Stimulated activated CD4-positive, alpha-beta T cell treated with anti-CD3 and anti-CD28 coated beads, Interleukin-12 subunit alpha, Interleukin-12 subunit beta, amount 100 ng/mL, for 48 hours (primary cell): ENCODE results near the gene TRIM9.
"Not testable (repeated sequence)": the region's sequence is repeated elsewhere in the genome, so short reads cannot be mapped to it uniquely, and the experiment has no call there.

ENCODE experiments used
- DNase-seq, 3 donors: peaks; one replicate each; pipeline ENCODE4 v3.0.0-alpha.2; 2020; ENCODE audit warnings: low read depth in 2 of 3, low spot score in 1 of 3

The TRIM9 gene

DNA sequence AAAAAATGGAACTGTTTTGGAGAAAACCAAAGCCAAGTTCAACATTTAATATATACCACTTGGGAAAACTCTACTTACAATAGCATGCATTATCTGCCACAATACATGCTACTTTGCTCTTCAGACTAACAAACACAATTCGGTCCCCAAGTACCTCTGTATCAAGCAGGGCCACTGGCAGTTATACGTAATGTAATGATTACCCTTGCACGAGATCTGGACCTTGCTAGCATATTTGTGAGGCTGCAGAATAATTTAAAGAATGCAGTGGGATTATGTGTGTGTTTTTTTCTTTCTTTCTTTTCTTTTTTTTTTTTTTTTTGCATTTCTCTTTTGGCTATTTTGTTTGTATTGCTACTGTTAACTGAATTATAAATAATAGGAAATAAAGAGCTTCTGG is 127.8 kb downstream of the TRIM9 start:
- no peak for DNase-seq

DNA sequence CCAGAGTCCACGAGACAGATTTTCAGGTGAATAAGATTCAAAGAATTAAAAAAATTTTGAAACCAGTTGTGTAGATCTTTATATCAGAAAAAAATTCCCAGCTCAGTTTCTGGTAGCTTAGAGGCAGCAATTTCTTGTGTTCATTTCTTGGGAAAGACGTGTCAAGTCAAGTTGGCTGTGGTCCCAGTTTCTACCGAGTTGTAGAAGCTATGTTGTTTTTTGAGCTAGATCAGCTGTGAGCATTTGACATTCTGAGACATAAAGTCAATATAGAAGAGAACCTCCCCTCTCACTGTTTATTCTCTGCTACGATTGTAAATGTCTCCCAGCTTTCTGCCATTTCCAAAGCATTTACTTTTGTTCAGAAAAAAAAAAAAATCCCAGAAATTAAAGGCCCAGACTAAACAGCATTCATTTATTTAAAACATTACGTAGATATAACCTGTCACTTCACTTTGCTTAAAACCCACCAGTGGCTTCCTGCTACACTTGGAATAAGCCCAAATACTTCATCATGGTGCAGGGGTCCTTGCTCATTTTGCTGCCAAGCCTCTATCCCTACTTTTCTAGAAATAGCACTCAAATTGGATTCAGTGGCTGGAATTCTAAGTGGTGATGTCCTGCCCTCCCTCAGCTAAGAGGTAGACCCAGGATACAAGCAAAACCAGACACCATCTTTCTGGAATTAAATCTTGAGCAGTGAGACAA is 130.1 kb downstream of the TRIM9 start:
- DNase-seq, result no peak

DNA sequence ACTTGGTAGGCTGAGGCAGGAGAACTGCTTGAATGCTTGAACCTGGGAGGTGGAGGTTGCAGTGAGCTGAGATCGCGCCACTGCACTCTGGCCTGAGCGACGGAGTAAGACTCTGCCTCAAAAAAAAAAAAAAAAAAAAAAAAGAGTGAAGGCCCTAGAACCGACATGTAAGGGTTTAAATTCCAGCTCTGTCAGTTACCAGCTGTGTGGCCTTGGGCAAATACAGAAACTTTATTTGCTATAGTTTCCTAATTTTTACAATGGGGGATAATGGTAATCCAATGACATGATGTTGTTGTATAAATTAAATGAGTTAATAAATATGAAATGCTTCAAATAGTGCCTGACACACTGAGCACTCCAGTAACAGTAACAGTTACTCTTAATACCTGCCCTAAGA is 131.0 kb downstream of the TRIM9 start:
- no peak for DNase-seq

DNA sequence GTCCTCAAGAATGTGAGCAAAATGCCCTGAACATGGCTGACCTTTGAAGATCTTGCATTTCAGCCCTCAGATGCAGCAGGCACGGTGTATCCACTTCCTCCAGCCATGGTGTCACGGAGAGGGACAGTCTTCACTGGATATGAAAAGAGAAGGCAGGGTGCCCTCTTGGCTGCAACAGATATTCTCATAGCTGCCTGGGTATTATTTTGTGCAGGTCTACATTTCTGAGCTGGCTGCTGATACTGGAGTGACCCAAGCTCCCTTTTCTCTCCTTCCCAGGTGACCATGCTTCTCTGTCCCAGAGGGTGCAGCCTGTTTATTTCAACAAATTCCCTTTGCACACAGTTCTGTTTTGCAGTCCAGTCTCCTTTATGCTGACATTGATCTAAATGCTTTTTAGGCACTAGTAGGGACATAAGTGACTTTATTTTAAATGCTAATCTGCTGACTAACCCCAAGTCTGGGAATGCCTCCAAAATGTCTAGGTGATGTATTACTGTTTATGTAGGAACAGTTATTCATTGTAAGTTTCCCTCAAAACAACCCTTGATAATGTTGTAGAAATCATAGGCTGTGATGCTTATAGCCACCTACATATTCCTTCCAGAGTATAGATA is 133.2 kb downstream of the TRIM9 start:
- DNase-seq, result no peak

DNA sequence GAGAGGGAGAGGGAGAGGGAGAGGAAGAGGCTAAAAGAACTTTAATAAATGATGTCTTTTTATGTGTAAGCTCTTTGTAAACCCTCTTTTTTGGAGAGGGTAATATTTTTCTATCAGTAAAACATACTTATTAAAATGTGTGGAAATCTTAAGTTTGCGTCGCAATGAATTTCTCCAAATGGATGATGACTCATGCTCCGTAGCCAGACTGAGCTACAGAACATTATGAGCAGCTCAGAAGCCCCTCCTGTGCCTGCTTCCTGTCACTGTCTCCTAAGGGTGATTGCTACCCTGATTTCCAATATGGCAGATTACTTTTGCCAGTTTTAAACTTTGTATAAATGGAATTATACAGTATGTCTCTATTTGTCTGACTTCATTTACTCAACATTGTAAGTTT is 137.6 kb downstream of the TRIM9 start:
- DNase-seq, result no peak

DNA sequence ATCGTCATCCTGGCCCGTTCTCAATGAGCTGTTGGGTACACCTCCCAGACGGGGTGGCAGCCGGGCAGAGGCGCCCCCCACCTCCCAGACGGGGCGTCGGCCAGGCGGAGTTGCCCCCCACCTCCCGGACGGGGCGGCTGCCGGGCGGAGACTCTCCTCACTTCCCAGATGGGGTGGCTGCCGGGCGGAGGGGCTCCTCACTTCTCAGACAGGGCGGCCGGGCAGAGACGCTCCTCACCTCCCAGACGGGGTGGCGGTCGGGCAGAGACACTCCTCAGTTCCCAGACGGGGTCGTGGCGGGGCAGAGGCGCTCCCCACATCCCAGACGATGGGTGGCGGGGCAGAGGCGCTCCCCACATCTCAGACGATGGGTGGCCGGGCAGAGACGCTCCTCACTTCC is 138.5 kb downstream of the TRIM9 start:
- not testable (repeated sequence) for DNase-seq

DNA sequence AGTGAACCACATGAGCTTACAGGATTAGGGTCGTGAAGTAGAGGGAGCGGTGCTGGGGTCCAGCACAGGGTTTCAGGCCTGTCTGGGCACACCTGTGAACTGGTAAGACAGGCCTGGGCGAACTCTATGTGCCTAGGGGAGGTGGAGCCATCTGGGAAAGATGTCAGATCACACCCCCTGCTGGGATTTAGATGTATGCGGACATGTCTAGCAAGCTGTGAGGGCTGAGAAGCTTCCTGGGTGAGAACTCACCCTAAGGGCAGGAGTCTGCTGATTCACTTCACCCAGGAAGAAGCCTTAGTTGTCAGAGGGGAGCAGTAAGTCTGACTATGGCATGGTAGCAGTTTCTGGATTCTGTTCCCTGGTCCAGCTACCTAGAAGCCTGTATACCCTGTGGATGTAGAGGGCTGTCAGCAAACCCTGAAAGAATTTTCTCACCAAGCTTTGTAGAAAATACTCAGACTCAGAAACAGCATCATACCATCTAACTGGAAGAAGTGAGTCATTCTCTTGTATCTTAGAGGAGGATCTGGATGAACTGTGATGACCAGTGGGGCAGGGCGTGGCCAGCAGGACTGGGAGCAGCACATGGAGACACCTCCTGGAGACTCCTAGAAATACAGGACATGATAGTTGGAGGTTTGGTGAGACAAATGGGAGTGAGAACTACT is 139.4 kb downstream of the TRIM9 start:
- peak in 2 of 3 donors; percentile 32 to 58 for DNase-seq

DNA sequence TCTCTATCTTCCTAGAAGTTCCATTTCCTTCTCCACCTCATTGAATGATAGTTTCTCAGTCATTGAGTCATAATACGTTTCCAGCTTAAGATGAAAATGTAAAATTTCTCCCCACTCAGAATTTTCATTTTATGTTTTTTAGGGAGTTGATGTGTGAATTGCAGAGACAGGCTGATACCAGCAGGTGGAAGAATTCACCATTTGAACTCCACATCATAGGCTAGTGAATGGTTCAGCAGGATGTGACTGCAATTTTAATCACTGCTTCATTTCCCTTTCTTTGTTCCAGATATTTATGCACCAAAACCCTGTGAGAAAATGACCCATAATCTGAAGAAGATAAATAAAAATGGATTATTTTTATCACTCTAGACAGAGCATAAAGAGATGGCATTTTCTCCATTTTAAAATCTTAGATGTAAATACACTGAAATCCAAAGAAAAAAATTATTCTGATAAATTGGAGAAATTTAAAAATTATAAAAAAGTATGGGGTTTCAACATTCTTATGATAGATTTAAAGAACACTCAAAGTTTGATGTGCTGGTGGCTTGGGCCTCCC is 140.0 kb downstream of the TRIM9 start:
- no peak for DNase-seq

DNA sequence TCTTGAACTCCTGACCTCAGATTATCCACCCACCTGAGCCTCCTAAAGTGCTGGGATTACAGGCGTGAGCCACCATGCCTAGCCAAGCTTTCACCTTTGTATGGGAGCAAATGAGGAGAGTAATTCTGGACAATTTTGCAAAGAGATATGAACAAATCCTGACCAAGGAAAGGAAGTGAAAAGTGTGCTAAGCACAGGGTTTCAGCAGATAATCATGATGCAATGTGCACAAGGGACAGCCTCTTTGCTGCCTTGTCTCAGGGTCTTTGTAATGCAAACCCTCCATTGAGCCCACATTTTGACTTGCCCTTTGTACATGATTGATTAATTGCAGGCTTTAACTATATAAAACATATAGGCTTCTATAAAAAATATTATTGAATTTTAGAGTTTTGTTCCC is 141.4 kb downstream of the TRIM9 start:
- no peak for DNase-seq

DNA sequence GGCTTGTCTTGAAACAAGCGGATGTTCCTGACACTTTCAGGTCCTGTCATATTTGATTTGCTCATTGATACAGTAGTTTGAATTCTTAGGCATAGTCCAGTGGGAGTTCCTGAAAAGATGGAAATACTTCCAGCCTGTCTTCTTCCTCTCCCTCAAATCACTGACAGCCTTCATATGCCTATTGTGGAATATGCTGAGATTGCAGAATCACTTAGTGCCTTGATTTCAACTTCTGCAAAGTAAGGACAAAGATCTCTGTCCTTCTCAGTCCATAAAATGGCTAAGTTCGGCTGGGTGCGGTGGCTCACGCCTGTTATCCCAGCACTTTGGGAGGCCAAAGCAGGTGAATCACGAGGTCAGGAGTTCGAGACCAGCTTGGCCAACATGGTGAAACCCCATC is 143.9 kb downstream of the TRIM9 start:
- no peak for DNase-seq

DNA sequence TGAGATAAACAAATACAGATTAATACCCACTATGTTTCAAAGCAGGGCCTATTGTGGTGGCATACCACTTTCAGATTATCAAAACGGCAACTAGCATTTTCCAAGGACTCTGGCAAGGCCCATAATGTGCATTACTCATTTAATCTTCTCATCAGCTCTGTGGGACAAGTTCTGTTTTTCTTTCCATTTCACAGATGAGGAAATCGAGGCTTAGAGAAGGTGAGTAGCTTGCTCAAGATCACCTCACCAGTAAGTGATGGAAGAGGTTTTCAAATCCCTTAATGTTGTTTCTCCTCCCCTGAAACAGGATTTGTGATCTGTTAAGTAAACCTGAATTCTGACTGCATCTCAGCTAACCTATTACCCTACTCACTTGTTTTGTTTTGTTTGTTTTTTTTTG is 146.7 kb downstream of the TRIM9 start:
- no peak for DNase-seq

DNA sequence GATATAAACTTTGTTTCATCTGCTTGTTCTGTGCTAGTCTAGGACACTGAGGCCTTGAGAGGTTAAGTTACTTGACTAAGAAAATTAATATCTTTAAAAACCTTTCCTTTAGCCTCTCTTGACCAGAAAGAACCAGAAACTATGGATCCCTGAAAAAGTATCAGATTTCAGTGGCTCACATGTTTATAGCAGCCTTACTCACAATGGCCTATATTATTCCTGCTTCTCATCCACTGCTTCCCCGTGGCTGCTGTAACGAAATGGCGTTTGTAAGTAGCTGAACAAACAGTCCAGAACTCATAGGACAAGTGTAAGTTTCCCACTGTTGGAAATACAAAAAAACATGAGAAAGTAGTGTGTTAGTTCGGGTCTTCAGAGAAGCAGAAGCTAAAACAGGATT is 147.5 kb downstream of the TRIM9 start:
- DNase-seq, result no peak

DNA sequence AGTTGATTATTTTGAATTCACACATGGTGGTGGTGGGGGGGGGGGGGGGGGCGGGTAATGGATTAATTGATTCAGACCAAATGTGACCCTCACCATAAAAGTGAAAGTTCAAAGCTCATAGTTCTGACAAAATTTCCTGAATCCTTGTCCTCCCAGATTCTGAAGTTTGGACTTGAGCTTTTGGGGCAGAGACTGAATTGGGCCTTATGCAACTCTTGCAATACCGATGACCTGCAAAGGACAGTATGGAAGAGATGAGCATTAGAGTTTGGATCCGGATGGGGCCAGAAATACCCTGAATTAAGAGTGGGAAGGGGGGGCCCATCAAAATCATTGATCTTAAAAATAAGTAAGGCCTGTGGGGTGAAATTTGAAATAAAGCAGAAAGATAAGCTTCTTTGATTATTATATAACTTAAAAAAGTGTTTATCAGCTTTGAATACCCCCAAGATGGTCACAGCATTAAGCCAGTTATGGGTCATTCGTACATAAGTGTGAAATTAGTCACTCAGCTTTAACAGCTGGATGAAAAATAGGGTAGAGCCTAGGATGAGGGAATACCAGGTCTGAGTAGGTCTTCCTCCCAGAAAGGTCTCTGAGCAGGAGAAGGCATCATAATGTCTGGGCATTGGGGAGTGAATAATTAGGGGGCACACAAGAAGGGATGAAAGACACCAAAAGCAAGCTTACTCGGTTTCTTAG is 148.5 kb downstream of the TRIM9 start:
- no peak for DNase-seq

DNA sequence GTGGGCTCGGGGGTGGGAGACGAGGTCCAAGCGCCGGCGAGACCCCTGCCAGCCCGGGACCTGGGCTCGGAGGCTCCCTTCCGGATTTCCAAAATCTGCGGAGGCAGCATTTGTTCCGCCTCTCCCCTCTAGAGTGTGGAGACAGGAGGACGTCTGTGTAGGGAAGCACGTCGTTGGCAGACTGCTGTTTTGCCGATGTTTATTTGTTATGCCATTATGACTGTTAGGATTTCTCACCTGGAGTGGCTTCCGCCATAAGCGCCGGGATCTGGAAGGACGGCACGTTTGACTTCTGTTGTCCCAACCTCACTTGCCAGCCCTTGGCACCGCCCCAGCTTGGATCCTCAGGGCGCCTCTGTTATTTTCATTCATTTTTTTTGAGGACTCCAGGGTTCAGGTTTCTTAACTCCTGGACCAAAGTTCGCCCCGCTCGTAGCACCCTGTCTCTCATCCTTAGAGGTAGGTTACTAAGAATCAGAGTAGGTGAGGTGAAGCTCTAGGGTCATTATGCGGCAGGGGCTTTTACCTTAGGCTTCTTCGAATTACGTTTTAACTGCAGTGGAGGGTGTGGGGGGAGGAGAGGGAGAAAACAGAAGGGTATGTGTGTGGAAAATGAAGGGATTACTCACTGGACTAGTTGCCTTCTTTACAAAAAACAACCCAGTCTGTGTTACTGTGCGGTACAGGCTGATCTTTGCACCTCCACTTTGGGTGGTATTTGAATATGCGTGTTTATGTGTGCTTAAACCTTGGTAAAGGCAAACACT is 150.1 kb downstream of the TRIM9 start:
- no peak for DNase-seq

DNA sequence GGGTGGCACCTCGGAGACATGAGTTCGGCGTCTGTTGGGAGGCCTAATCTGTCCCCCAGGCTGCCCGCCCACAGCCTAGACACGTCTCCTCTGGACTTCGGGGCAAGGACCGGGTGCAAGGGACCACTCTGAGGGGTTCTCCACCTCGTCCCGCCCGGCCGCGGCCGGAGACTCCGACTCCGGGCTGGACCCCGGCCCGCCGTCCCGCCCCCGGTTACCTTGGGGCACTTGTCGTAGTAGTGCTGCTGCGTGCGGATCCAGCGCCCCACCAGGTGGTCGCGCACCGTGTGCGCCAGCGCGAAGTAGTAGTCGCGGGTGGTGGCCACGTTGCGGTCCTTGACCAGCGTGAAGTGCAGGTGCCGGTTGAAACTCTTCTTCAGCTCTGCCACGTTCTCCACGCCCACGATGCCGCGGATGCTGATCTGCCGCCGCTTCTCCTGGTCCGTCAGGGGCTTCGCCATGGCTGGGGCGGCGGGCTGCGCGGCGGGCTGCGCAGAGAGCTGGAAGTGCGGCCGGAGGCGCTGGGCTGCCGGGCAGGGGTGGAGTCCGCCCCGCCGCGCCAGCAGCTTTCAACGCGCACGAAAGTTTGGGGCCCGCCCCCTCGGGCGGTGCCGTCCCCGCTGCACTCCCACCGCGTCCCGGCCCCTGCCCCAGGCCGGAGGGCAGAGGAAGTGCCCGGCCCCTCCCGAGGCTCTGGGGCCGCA is 150.8 kb downstream of the TRIM9 start, which contains the start of gene PYGL:
Gene PYGL (minus strand): TSS at position 541 of the 704 bp plus-strand sequence. CDS start 80 bp downstream, at position 461.
- peak in 1 of 3 donors; percentile 38 for DNase-seq

DNA sequence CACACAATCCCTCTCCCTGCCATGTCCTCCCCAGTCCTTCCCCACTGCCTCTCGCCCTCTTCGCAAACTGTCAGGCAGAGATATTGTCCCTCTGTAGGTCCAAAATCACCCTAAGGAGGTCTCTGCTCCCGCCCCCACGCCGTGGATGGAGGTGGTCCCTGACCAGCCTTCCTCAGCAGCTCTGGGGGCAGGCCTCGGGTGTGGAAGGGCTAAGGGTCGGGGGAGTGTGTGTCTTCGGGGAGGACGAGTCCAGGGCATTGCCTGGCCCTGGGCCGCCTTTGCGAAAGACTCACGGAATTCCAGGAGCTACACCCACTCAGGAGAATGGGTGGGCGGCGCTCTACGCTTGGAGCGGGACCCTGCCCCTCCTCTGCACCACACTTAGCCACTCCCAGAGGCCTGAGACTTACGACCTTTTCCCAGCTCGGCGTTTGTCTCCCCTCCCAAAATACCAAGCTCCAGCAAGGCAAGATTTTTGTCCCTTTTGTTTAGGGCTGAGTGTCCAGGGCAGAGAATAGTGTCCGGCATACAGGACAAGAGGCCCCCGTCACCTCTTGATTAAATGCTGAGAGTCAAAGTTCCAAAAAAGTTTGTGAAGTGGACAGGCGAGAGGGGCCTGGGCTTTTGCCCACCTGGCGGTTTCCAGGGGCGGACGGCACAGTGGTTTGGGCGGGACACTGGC is 151.5 kb downstream of the TRIM9 start:
- no peak for DNase-seq

DNA sequence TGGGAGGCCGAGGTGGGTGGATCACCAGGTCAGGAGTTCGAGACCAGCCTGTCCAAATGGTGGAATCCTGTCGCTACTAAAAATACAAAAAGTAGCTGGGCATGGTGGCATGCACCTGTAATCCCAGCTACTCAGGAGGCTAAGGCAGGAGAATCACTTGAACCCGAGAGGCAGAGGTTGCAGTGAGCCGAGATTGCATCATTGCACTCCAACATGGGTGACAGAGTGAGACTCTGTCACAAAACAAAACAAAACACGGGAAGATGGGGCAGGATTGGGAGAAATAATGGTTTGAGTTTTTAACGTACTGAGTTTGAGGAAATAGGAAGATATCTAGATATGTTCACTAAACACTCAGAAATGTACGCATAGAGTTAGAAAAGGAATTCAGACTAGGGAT is 153.3 kb downstream of the TRIM9 start:
- DNase-seq, result not testable (repeated sequence)

DNA sequence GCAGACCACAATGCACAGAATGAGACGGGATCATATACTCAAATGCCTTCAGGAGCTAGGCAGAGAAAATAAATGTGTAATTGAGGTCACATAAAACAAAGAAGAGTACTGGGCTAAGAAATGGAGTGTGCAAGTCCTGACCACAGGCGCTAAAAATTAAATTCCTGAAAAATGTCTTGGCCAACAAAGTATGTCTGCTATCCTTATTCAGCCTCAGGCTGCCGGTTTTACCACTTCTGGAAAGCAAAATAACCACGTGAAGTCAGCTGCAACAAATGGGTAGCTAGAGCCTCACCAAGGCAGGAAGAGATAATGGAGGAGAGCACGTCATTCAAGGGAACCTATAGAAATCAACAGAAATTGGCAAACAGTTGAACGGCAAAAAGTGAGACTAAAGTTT is 153.8 kb downstream of the TRIM9 start:
- no peak for DNase-seq

DNA sequence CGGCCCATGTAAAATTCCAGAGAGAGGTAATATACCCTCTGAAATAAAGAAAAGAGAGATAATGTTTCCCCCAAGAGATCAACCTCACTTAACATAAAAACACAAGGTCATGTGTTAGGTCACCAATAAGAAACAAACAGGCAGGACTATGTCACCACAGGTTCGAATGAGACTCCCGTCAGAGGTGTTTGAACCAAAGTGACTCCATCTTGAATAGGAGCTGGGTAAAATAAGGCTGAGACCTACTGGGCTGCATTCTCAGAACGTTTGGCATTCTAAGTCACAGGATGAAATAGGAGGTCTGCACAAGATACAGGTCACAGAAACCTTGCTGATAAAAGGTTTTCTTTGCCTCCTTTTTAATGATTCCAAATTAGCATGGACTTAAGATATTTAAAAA is 157.1 kb downstream of the TRIM9 start:
- DNase-seq, result no peak

DNA sequence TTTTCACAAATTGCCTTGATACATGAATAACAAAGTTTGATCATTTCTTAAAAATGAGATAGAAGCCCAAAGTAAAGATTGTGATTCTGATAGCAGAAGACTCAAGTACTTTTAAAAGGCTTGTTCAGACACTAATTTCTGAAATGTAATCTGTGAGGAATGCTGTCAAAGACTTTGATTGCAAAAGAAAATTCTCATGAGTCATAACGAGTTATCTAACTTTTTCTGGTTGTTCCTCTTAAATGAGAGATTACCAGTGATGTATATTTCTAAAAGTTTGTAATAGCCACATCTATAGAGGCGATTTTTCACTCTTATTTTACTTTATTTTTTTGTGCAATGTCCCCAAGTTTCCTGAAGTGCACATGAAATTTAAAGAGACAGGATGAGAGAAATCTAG is 157.6 kb downstream of the TRIM9 start:
- no peak for DNase-seq
